SW 1271 (cell line): ENCODE data around the gene C6orf136.

ENCODE experiments used
- DNase-seq, 2 experiments: peaks; one replicate each; lab custom pipeline; 2025; lab: John Stamatoyannopoulos, UW

Gene C6orf136, protein sequence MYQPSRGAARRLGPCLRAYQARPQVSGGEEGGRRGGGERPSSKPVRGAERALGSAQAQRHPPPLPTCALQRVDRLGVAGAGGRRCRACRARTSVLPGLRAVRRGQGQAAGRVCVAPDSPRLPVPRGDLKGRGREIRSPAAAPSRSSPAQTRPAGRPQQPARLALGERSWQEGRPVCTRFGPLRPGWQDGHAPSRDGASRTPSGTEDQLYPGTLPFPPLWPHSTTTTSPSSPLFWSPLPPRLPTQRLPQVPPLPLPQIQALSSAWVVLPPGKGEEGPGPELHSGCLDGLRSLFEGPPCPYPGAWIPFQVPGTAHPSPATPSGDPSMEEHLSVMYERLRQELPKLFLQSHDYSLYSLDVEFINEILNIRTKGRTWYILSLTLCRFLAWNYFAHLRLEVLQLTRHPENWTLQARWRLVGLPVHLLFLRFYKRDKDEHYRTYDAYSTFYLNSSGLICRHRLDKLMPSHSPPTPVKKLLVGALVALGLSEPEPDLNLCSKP

DNA sequence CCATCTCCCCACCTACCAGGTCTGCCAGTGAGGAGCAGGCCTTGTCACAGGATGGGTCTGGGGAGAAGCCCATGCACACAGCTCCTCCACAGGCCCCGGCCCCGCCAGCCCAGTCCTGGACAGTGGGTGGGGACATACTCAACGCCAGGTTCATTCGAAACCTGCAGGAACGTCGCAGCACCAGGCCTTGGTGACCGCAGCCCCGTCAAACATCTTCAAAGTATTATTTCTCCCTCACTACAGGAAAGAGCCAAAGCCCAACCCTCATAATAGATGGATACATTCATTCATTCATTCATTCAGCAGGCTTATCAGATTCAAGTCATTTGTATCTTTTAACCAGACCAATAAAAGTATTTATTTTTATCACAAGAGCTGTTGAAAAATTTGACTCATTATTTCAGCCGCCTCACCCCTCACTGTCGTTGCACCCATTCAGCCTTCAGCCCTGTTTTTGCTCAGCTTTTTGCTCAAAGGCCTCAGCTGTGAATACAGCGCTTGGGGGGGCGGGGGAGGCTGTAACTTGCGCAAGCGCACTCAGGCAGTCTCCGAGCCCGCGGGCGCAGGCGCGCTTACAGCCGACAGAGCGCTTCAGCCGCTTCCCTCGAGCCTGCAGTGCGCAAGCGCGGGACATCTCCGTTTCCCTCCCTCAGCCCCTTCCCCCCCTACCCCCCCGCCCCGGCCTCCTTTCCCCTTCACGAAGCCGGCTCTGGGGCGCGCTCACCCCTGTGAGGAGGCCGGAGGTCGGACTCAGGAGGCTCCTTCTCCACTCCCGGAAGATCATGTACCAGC lies at the start of gene C6orf136:
Gene C6orf136, plus strand, starts transcription at position 684 of the 792 bp plus-strand sequence. Its CDS starts 99 bp downstream, at position 783.
- DNase-seq, result peak; percentile 72 to 92

DNA sequence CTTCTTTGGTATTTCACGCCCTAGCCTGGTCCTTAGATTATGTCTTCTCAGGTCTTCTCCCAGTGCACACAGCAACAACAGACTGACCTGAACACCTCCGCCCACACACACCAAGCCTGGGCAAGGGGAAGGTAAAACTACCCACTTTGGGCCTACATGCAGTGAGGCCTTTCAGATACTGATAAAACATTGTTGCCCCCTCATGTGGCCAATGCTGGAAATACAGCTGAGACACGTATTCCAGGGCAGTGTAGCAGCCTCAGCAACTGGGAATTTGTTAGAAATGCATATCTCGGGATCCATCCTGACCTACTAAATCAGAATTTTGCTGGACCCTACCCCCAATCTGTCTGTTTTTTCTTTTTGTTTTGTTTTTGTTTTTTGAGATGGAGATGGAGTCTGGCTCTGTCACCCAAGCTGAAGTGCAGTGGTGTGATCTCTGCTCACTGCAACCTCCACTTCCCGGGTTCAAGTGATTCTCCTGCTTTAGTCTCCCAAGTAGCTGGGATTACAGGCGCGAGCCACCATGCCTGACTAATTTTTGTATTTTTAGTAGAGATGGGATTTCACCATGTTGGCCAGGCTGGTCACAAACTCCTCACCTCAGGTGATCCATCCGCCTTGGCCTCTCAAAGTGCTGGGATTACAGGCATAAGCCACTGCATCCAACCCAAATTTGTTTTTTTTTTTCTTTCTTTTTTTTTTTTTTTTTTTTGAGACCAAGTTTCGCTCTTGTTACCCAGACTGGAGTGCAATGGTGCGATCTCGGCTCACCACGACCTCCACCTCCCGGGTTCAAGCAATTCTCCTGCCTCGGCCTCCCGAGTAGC lies 49.4 kb upstream of the C6orf136 start:
- peak; percentile 30 to 70 for DNase-seq

DNA sequence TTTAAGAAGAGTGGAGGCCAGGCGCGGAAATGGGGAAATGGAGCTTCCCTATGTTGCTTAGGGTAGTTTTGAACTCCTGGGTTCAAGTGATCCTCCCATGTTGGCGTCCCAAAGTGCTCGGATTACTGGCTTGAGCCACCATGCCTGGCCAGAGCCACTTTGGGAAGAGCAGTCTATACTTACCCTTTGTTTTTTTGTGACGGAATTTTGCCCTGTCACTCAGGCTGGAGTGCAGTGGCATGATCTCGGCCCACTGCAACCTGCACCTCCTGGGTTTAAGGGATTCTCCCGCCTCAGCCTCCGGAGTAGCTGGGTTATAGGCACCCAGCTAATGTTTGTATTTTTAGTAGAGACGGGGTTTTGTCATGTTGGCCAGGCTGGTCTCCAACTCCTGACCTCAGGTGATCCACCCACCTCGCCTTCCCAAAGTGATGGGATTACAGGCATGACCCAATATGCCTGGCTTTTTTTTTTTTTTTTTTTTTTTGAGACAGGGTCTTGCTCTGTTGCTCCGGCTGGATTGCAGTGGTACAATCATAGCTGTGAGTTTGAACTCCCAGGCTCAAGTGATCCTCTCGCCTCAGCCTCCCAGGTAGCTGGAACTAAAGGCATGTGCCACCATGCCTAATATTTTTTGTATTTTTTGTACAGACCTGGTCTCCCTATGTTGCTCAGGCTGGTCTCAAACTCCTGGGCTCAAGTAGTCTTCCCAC lies 47.9 kb upstream of the C6orf136 start:
- no peak for DNase-seq

DNA sequence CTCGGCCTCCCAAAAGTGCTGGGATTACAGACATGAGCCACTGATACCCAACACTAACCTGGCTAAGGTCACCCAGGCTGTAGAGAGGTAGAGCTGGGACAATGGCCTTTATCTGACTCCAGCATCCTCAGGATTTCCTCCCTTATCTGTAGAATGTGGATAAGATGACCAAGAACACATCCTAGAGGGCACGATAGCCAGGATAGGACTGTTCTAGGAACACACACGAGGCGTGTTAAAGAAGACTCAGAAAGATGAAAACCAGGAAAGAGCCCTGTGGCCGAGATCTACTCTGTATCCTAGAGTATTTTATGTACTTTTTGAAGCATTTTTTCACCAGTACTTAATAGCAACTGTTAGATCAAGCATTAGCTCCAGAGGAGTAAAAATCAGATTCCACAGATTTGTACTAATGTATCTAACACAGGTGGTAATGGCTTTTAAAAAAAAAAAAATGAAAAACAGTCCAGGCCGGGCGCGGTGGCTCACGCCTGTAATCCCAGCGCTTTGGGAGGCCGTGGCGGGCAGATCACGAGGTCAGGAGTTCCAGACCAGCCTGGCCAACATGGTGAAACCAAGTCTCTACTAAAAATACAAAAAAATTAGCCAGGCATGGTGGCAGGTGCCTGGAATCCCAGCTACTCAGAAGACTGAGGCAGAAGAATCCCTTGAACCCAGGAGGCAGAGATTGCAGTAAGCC lies 47.2 kb upstream of the C6orf136 start:
- DNase-seq, result peak in 1 of 2 experiments; percentile 20

DNA sequence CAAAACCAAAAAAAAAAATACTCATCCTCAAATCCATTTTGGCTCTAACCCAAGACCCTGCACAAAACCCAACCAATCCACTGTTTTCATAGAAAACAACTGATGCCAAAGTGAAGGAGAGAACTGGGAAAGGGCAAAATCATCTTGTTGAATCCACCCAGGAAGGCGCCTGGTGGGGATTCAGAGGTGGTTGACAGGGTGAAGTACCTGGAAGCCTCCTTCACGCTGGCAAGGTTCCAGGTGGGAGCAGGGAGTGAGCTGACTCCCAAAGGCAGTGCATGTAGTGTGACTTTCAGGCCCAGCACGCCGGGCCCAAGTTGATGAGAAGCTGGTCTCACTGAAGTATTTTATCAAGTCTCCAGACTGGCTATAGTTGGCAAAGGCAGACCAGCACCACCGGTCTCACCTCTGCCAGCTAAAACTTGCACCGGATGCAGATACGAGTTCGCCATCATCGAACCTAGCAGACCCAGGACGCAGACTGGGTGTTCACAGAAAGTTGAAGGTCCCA lies 46.4 kb upstream of the C6orf136 start:
- no peak for DNase-seq

DNA sequence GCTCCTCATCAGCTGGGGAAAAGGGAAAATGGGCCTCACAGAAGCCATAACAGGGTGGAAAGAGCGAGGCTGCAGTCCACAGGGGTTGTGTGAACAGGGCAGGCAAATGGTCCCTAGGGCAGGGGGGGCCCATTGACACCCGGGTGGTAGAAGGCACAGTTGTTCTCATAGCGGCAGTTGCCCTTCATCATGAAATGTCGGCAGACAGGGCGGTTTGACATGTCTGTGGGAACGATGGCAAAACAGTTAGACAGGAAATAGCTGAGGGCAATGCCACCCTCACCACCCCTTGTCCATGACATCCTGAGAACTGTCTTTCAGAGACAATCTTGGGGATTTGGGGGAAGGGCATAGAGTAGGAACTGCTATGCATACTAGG lies 45.5 kb upstream of the C6orf136 start:
- DNase-seq, result no peak

DNA sequence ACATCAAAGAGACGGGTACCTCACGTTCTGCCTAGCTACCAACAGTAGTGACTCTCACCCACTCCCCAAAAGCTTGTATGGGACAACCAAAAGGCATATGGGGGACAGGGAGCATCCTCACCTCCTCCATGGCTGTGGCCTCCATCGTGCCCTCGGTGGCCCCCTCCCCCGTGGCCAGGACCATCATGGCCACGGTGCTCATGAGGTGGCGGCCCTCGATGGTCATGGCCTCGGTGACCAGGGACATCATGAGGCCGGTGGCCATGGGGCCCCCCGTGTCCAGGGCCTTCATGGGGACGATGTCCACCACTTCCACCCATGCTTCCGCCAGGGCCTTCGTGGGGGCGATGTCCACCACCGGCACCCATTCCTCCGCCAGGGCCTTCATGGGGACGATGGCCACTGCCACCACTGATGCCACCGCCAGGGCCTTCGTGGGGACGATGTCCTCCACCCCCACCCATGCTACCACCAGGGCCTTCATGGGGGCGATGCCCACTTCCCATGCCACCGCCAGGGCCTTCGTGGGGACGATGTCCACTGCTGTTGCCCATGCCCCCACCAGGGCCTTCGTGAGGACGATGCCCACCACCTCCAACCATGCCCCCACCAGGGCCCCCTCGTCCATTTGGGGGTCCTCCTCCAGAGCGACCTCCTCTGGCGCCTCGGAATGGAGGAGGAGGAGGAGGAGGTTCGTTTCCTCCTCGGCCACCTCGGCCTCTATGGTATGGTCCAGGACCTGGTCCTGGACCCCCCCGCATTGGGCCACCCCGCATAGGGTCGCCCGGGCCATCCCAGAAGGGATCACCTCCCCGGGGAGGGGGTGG lies 44.9 kb upstream of the C6orf136 start:
- no peak for DNase-seq

DNA sequence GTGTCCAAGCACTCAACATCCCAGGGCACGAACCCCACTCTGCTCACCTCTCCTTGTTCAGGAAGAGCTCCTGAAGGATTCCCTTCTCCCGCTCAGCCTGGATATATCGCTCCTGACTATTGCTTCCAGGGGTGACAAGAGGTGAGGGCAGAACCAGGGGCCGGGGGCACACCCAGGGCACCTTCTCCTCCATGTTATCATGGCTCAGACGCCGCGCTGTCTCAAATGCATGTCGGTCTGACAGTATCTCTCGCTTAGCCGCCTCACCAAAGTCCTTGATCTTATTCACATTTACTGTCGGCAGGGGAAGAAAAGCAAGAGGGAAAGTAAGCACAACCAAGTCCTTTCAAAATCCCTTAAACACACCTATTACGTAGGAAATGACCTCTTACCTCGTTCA lies 43.0 kb upstream of the C6orf136 start:
- DNase-seq, result no peak

DNA sequence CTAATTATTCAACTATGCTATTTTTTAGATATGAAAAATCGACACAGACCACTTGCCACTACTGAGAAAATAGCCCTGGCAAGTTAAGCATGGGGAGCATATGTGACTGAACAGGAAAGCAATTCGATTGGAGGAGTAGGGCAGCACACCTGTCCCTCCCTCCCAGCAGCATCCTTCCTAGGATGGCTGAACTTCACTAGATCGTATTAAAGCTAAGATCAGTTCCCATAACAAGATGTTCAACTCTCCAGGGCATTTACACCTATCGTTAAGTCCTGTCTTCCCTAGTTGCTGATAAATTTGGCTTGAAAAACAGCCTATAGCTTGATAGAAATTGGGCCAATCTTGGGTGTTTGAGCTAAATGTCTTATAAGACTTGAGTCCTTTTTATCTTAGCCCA lies 36.9 kb upstream of the C6orf136 start:
- no peak for DNase-seq

DNA sequence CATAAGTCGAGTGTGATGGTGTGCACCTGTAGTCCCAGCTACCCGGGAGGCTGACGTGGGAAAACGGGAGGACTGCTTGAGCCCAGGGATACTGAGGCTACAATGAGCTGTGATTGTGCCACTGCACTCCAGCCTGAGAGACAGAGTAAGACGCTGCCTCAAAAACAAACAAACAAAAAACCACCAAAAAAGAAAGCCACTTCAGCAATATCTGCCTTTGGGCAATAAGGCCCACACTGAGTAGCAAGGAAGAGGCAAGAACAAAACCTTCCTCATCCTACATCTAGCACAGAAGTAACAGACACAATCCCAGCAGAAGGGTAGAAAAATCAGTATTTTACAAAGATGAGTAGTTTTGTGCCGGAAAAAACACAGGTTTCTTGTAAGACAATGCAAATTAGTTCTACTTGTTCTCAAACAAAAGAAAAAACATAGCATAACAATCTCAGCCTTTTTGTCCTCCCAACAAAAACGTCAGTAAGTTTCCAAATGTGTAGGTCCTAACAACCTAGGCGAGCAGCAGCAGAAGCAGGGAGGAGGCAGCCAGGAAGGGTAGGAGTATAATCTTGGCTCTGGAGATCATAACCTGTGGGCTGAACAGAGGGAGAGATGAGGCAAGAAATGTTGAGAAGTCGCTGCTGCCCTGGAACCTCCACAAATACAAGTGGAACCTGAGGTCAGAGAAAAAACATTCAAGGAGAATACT lies 35.6 kb upstream of the C6orf136 start:
- no peak for DNase-seq

DNA sequence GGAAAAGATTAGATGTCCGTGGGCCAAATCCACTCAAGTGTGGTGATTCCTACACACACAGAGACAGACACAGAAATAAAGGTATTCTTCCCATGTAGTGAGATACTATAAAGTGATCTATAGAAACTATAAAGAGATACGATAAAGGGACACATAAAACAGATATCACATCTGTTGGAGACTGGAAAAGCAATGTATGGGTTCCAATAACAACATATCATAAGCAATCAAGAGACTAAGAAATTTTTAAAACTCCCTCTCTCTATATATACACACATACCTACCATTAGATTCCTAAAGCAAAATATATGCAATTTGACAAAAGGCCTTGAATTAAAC lies 35.1 kb upstream of the C6orf136 start:
- DNase-seq, result no peak

DNA sequence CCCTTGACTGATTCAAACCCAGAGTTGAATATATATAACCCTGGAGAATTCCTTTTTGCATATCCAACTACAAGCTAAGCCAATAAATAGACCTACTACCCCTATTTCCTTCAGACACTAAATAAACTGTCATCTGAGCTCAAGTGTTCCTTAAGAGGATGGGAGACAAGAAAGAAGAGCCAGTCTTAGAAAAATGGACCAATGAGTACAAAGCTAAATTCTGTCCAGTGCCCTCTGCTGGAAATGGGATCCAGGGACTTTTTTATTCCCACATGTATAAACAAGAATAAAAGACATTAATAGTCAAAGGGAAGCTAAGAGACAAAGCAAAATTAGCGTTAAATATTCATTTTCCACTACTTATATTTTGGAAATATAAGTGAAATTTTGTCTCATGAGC lies 34.7 kb upstream of the C6orf136 start:
- DNase-seq, result peak in 1 of 2 experiments; percentile 59

DNA sequence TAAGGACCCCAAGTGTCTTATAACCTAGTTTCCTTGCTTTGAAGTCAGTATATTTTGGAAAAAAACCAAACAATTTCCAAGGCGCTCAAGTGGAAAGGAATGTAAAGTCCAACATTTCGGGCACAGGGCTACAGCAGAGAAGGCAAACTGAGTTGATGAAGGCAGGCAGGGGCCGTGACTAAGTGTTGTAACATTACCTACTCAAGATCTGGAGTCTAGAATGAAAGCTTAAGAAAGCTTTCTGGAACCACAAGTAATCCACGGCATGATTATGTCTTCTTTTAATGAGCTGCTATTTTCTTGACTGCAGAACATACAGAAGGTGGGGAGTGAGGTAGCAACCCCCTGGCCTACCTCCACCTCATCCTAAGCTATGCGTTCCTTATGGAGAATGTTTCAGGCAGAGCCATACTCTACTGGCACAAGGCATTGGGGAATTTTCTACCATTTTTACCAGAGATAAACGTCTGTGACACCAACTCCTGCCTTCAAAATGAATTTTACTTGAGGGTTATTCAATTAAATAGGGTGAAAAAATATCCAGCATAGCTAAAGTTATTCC lies 34.2 kb upstream of the C6orf136 start:
- no peak for DNase-seq

DNA sequence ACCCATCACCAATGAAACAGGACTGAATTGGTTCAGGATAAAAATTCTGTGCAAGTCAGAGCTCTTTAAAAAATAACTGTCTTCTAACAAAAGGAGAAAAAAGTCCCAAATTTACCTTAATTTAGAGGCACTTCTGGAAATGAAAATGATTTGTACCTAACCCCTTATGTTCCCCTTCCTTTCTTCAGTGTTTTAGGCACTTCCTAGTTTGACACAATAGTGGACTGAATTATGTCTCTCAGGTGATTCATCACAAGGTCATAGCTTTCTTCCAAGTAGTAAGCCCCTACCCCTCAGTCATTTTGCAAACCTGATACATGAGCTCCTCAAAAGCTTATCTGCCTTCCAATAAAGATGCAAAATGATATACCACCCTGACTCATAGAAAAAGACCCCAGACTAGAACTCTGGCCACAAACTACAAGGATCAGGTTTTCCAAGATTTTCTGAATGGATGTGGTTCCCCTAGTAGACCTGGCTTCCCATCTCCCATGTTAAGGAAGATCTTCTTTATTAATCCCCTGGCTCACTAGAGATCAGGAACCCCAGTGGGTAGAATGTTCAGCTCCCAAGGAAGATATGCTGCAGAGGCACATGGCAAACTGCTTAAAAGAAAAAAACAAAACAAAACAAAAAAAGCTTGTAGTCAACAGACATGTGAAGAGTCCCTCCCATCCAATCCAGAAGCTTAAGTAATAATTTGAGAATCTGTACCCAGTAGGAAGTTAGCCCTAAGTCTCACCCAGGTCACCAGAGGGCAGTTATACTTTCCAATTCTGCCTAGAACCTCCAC lies 33.5 kb upstream of the C6orf136 start:
- peak in 1 of 2 experiments; percentile 41 for DNase-seq

DNA sequence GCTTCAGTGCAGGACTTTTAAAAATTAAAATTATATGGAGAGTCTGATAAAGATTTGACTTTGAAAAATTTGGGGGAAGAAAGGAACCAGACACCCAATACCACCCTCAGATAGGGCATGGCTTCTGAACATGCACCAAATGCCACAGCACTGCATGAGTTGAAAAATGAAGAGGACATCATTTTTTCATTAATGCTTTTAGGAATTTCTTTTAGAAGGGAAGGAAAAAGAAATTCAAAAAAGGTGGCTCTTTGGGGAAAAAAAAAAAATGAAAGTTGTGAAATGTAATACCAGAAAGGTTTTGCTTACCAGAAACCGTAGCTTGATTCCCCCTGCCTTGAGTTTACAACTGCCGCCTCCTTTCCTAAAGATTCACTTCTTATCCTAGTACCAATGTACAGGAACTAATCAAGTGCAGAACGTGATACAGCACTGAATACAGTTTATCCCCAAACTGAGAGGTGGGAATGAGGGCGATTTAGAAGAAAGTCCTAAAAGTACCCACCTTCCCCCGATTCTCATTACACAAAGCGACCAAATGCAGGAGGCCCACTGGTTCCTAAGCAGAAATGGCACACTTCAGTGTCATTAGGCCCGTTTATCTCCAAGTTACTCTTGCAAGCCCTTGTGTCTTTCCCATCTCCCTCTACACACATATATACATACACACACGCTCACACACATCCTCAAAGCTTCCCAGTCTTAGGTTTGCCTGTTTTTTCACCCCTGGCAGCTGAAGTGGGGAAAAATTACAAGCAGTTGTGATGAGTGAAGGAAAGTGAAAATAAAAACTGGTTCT lies 32.7 kb upstream of the C6orf136 start:
- peak in 1 of 2 experiments; percentile 65 for DNase-seq

DNA sequence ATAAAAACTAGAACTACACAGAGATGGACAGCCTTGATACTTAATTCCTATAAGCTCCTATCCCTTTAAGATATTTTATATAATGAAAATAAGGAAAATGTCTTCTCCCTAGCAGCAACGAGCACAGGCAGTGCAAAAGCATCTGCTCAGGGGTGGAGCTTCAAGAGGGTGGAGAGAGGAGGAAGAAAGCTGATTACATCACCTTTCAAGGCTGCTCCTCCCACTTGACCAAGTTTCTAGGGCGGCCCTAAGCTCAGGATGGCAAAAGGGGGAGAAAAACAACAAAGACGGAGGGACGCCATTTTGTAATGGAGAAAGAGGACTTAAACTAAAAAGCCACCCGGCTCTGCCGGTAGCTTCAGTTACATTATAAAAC lies 32.1 kb upstream of the C6orf136 start:
- peak; percentile 93 to 96 for DNase-seq
